8988T (cell line): ENCODE measurements around the gene JCAD.

Source experiments
- DNase-seq: peaks from one replicate; pipeline ENCODE4 v3.0.0; 2011

Gene JCAD

GRCh38 chr10:30072068-30072467 lies 12.7 kb upstream of the JCAD start:
- DNase-seq: no peak

- no peak for DNase-seq
Measured at GRCh38 chr10:30070001-30070685, 10.8 kb upstream of the JCAD start.

DNA sequence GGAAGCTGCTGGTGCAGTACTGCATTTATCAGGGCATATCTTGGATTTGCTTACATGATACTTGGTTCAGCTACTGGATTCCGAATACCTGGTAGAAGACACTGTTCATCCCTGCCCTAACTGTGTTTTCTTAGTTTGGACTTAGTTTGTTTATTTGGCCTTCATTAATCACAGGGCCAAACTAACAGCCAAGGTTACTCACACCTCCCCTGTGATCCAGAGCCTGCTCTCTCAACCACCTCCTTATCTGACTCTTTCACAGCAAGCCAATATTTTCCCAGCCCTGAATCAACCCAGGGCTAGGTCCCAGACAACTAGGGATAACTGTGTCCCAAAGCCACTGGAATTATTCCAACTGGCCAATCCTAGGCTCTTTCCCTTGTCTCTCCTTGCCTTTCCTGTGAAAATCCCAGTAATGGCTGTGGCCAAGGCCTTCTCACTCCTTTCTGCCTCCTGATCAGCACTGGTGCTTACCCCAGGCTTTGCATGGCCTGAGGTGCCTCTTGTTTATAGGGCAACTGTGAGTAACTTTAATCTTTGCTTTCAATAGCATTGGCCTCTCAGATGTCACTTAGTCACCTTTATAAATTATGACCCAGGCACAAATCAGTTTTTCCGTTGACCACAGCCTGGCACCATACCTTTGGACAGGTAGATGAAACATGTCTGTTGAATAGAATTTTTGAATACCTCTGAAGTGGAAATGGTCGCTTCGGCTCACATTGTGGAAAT lies 9.3 kb upstream of the JCAD start:
- no peak for DNase-seq

GRCh38 chr10:30063099-30063498 lies 3.7 kb upstream of the JCAD start:
- DNase-seq: no peak

DNA sequence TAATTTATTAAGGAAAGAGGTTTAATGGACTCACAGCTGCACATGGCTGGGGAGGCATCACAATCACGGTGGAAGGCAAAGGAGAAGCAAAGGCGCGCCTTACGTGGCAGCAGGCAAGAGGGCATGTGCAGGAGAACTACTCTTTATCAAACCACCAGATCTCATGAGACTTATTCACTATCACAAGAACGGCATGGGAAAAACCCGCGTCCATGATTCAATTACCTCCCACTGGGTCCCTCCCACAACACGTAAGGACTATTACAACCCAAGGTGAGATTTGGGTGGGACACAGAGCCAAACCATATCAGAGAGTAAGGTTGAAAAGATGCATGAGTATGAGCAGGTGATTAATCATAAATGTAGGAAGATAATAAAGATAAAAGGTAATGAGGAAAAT lies 3.2 kb upstream of the JCAD start:
- no peak for DNase-seq

- DNase-seq: no peak
Measured at GRCh38 chr10:30062090-30062489, 2.7 kb upstream of the JCAD start.

- no peak for DNase-seq
Measured at GRCh38 chr10:30058570-30059132, 735 bp downstream of the JCAD start.

DNA sequence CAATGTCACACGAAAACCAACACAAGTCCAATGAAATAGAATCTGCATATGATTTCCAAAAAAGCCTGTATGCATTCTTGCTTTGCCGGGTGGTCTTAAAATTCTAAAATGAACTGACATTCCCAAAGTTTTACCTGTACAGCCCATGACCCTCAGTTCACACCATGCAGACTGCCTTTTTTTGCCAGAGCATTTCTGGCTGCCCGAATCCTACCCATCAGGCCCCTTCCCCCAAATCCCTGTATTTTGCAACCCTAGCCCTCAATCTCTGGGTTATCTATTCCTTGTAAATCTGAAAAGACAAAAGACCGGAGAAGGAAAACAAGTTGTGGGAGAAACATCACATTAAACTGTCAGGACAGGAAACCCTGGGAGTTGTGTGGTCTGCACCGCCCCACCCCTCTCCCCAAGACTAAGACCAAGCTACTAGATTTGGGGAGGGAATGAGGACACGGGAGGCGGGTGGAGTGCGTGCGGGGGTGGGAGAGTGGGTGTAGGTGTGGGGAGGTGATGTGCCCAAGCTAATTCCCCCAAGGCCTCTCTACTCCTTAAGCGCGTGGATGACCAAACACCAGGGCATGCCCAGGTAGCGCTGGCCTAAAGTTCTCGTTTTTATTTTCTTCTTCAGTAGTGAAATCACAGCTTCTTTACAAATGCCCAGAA lies 1.4 kb downstream of the JCAD start:
- DNase-seq: no peak

GRCh38 chr10:30057421-30057841 lies 2.0 kb downstream of the JCAD start:
- DNase-seq: no peak

- no peak for DNase-seq
Measured at GRCh38 chr10:30056767-30057355, 2.5 kb downstream of the JCAD start.

DNA sequence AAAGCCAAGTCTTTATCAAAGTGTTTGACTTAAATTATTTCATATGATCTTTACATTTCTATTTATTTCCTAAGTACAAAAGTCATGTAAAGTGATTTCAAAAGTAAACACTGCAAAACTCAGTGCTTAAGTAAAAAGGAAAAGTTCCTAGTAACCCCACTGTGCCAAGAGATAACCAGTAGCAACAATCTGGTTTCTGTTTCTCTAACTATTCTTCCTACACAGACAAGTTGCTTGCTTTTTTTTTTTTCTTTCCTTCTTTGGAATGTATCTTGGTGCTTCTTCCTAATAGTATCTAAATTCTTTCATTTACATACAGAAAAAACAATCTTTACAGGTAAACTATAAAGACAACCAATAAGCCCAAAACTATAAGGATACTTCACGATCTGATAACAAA lies 3.1 kb downstream of the JCAD start:
- no peak for DNase-seq

GRCh38 chr10:30055226-30055662 lies 4.1 kb downstream of the JCAD start:
- no peak for DNase-seq

- DNase-seq: no peak
Measured at GRCh38 chr10:30052062-30052461, 7.3 kb downstream of the JCAD start.

DNA sequence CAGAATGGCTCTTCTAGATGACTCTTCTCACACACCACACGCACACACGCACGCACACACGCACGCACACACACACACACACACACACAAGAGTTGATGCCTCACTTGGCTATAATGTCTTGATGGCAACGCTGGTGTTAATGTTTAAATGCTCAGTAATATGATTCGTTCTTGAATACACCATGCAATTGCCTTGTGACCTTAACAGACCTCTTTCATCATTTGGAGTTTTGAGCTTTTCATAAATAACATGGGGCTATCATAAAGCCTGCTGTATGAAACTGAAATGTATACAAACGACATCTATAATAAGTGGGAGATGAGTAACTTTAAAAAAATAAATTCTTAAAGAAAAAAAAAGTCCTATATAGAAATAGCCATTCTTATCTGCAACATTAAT lies 8.2 kb downstream of the JCAD start:
- DNase-seq: no peak

DNA sequence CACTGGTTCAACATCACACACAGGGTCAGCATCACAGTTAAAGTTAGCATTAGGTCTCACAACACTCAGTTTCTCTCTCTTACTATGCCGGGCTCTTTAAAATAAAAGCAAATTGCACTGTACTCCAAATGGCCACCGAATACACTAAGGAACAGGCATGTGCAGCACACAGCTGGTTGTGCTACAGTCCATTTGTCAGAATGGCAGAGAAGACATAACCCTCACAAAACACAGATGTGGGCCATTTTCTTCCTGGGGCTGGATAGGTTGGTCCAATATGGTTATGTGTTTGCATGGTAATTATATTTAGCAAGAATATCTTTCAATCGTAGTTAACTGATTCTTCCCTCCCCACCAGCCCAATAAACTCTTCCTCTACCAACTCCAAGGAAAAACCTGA lies 9.0 kb downstream of the JCAD start:
- no peak for DNase-seq

GRCh38 chr10:30048768-30049517 lies 10.4 kb downstream of the JCAD start:
- no peak for DNase-seq

DNA sequence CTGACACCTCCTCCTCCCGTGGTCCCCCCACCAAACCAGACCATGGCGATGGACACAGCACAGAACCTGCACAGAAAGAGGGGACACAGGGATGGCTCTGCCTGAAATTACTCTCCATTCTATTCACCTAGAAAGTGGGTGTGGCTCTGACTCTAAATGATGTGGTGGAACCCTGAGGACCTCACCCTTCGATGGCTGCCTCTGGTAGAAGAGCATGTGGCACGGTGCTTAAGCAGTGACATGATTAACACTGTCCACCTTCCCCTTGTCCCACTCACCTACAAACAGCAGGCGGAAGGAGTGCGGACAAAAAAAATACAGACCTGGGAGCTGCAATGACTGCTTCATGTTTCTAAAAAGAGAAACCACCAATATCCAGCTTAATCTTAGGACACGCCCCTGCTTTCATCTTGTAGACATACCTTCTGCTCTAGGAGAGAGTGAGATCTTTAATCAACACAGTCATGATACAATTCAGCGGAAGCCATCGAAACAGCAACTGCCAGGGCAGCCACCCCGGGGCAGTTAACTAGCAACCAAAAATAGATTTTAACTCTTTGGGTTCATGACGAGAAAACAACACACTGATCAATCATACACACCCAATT lies 11.4 kb downstream of the JCAD start:
- no peak for DNase-seq

GRCh38 chr10:30047430-30047829 lies 12.0 kb downstream of the JCAD start:
- DNase-seq: no peak

- DNase-seq: no peak
Measured at GRCh38 chr10:30046476-30046875, 12.9 kb downstream of the JCAD start.

- no peak for DNase-seq
Measured at GRCh38 chr10:30045961-30046360, 13.4 kb downstream of the JCAD start.

- DNase-seq: no peak
Measured at GRCh38 chr10:30043476-30044270, 15.7 kb downstream of the JCAD start.
